ENCODE data around the gene AP1G2.

AP1G2 gene

GRCh38 chr14:23518709-23519108, 48.9 kb downstream of the AP1G2 start:
- no peak for DNase-seq (ENCODE audit: low spot score)

- DNase-seq (ENCODE audit: low spot score), result no peak
Measured at GRCh38 chr14:23517650-23518326, 49.8 kb downstream of the AP1G2 start.

- no peak for DNase-seq (ENCODE audit: low spot score)
Measured at GRCh38 chr14:23514644-23514957, 53.0 kb downstream of the AP1G2 start.

- DNase-seq (ENCODE audit: low spot score), result no peak
Measured at GRCh38 chr14:23513818-23514643, 53.6 kb downstream of the AP1G2 start.

- DNase-seq (ENCODE audit: low spot score), result no peak
Measured at GRCh38 chr14:23513005-23513817, 54.4 kb downstream of the AP1G2 start.

- no peak for DNase-seq (ENCODE audit: low spot score)
Measured at GRCh38 chr14:23512156-23512555, 55.4 kb downstream of the AP1G2 start.
